Measurements from ENCODE around the gene DYRK4. TPM values are rescaled to one million over a fixed set of nuclear protein-coding genes. Genes with fewer than 3 reads are reported as not detected.

The DYRK4 gene
- total RNA-seq, 1 experiment from 2014 or later: 58.6 TPM

- Histone ChIP-seq H3K4me2 (ENCODE audit: low read length) (no peak overlapping the region), H3K4me3 (ENCODE audit: low read length) (no peak overlapping the region), H4K20me1 (ENCODE audit: low read length) (no peaks in the 10 kb centered on the region), H2AFZ (ENCODE audit: low read length) (no peak overlapping the region), H3K36me3 (ENCODE audit: low read depth, low read length) (0 out of 2 replicates have a peak, but pooled peaks cover 2% of the 10 kb centered on the region), H3F3A (ENCODE audit: low read length, unreplicated experiment) (no peaks in the 10 kb centered on the region), H3K79me2 (ENCODE audit: low read length) (peaks cover 34% of the 10 kb centered on the region), H3K4me1 (ENCODE audit: insufficient read depth, low read length) (peaks cover 13% of the 10 kb centered on the region), H3K9me3 (ENCODE audit: low read length) (no peaks in the 10 kb centered on the region), H3K9ac (ENCODE audit: low read length) (no peak overlapping the region), H3K9me2 (replicated peaks; ENCODE audit: low read length) (no peaks in the 10 kb centered on the region), H3K27me3 (ENCODE audit: low read length) (no peaks in the 10 kb centered on the region), H3K27ac (ENCODE audit: low read length) (no peak overlapping the region)
- intact Hi-C loops (cut with micrococcal nuclease): no loop called here
- TF ChIP-seq EZH2phosphoT487 (IDR thresholded peaks at IDR 0.05; ENCODE audit: borderline replicate concordance, low read length): no peak
- no peak for TF ChIP-seq EZH2 (IDR thresholded peaks at IDR 0.05; ENCODE audit: low read length, unreplicated experiment)
- TF ChIP-seq, protein P1, sequence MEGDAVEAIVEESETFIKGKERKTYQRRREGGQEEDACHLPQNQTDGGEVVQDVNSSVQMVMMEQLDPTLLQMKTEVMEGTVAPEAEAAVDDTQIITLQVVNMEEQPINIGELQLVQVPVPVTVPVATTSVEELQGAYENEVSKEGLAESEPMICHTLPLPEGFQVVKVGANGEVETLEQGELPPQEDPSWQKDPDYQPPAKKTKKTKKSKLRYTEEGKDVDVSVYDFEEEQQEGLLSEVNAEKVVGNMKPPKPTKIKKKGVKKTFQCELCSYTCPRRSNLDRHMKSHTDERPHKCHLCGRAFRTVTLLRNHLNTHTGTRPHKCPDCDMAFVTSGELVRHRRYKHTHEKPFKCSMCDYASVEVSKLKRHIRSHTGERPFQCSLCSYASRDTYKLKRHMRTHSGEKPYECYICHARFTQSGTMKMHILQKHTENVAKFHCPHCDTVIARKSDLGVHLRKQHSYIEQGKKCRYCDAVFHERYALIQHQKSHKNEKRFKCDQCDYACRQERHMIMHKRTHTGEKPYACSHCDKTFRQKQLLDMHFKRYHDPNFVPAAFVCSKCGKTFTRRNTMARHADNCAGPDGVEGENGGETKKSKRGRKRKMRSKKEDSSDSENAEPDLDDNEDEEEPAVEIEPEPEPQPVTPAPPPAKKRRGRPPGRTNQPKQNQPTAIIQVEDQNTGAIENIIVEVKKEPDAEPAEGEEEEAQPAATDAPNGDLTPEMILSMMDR (conservative IDR thresholded peaks at IDR 0.05; ENCODE audit: low read depth, low read length): no peak
- no TSS peak for BruUV-seq (replicated peaks)
- DNase-seq (no peak), ATAC-seq (no peak)
- ChIA-PET CTCF (no interaction called here), POLR2A (ENCODE audit: unreplicated experiment) (no interaction called here)
Measured at GRCh38 chr12:4535092-4535491, 26.9 kb upstream of the DYRK4 start.

GRCh38 chr12:4535871-4536270, 26.1 kb upstream of the DYRK4 start:
- no peaks in the 10 kb centered on the region for H3K9me3 ChIP-seq (ENCODE audit: low read length)
- H3K27me3 ChIP-seq (ENCODE audit: low read length): no peaks in the 10 kb centered on the region
- no peak overlapping the region for H3K4me2 ChIP-seq (ENCODE audit: low read length)
- intact Hi-C loops (cut with micrococcal nuclease): no loop called here
- CTCF ChIA-PET: no interaction called here
- no TSS peak for BruUV-seq (replicated peaks)
- TF ChIP-seq EZH2phosphoT487 (IDR thresholded peaks at IDR 0.05; ENCODE audit: borderline replicate concordance, low read length): no peak
- TF ChIP-seq, protein P1 (conservative IDR thresholded peaks at IDR 0.05; ENCODE audit: low read depth, low read length): no peak
- no peak overlapping the region for H3K4me3 ChIP-seq (ENCODE audit: low read length)
- H3K27ac ChIP-seq (ENCODE audit: low read length): no peak overlapping the region
- no peaks in the 10 kb centered on the region for H3K36me3 ChIP-seq (ENCODE audit: low read depth, low read length)
- H3K4me1 ChIP-seq (ENCODE audit: insufficient read depth, low read length): peaks cover 15% of the 10 kb centered on the region
- no peaks in the 10 kb centered on the region for H3F3A ChIP-seq (ENCODE audit: low read length, unreplicated experiment)
- no peak overlapping the region for H3K9ac ChIP-seq (ENCODE audit: low read length)
- no peaks in the 10 kb centered on the region for H4K20me1 ChIP-seq (ENCODE audit: low read length)
- H3K79me2 ChIP-seq (ENCODE audit: low read length): peaks cover 42% of the 10 kb centered on the region
- no peaks in the 10 kb centered on the region for H3K9me2 ChIP-seq (replicated peaks; ENCODE audit: low read length)
- POLR2A ChIA-PET (ENCODE audit: unreplicated experiment): no interaction called here
- no peak for ATAC-seq
- no peak for DNase-seq
- H2AFZ ChIP-seq (ENCODE audit: low read length): no peak overlapping the region

DNA sequence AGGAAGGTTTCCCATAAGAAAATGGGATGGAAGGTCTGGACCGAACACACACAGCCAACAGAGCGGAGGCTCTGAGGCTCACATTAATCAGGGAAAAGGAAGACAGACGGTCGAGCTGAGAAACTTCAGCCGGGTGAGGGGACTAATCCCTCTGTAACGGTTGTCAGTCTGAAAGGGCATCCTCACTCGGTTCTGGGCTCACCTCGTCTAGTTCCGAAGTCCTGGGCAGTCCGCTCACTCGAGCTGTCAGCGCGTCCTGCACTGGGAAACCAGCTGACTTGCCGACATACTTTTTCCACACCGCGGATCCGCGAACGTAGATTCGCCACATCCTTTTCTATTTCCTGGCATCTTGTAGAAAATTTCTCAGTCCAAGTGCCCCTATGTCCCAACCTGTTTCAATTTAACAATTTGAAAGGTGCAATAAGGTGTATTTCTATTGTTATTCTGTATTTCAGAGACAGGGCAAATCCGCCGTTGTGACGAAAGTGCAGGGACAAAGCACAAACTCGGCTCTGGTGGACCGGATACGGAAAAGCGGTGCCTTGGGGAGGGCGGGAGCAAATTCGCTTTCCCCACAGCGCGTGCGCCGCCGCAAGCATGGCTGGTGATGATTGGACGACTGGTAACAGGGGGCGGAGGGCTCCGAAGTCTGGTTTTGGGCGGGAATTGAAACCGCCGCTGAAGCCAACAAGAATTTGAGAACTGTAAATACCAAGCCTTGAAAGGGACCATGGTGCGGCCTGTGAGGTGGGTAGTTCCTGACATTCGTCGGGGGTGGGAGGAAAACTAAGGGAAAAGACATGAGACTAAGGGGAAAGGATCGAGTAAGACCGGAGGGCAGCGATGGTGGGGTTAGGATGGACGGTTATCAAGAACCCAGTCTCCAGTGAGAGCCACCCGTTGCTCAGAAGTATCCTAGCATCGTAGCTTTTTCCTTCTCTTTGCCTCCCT, 23.5 kb upstream of the DYRK4 start, which contains the start of gene RAD51AP1:
Gene RAD51AP1 (plus strand): TSS at position 684 of the 954 bp plus-strand sequence. CDS start 50 bp downstream, at position 734.
- no TSS peak for BruUV-seq (replicated peaks)
- Histone ChIP-seq H3F3A (ENCODE audit: low read length, unreplicated experiment) (no peaks in the 10 kb centered on the region), H3K36me3 (ENCODE audit: low read depth, low read length) (no peaks in the 10 kb centered on the region; the same call in 1 of the 2 replicates), H3K9me3 (ENCODE audit: low read length) (no peaks in the 10 kb centered on the region), H3K27me3 (ENCODE audit: low read length) (no peaks in the 10 kb centered on the region), H3K4me2 (ENCODE audit: low read length) (peak within 1 kb of the TSS; percentile 99), H3K9ac (ENCODE audit: low read length) (peak within 1 kb of the TSS; percentile 95), H2AFZ (ENCODE audit: low read length) (peak within 1 kb of the TSS; percentile 91), H3K27ac (ENCODE audit: low read length) (peak within 1 kb of the TSS; percentile 69), H3K4me3 (ENCODE audit: low read length) (peak within 1 kb of the TSS; percentile 84), H3K79me2 (ENCODE audit: low read length) (peaks cover 47% of the 10 kb centered on the region), H3K4me1 (ENCODE audit: insufficient read depth, low read length) (peaks cover 19% of the 10 kb centered on the region), H4K20me1 (ENCODE audit: low read length) (no peaks in the 10 kb centered on the region), H3K9me2 (replicated peaks; ENCODE audit: low read length) (no peaks in the 10 kb centered on the region)
- ATAC-seq (peak; percentile 97), DNase-seq (peak; percentile 90)
- ChIA-PET CTCF (no interaction called here), POLR2A (ENCODE audit: unreplicated experiment) (no interaction called here)
- no peak for TF ChIP-seq EZH2 (IDR thresholded peaks at IDR 0.05; ENCODE audit: low read length, unreplicated experiment)
- TF ChIP-seq EZH2phosphoT487 (IDR thresholded peaks at IDR 0.05; ENCODE audit: borderline replicate concordance, low read length): no peak
- TF ChIP-seq, protein P1 (conservative IDR thresholded peaks at IDR 0.05; ENCODE audit: low read depth, low read length): no peak
- intact Hi-C loops (cut with micrococcal nuclease): no loop called here
